ENCODE measurements around the gene GRIA4. TPM values are rescaled to one million over a fixed set of nuclear protein-coding genes. Genes with fewer than 3 reads are reported as not detected.

The GRIA4 gene
- total RNA-seq: 5.2 and 12.2 TPM in 2 replicates

- DNase-seq (ENCODE audit: low read depth): peak; percentile 46
- no peak for TF ChIP-seq CTCF (IDR thresholded peaks at IDR 0.05; ENCODE audit: insufficient read depth, low read depth, low read length)
- peak within 1 kb of the TSS; percentile 49 for H3K4me3 ChIP-seq (ENCODE audit: low read depth, low read length)
These were observed at the start of gene GRIA4 for GRCh38 chr11:105609832-105610781. TSS of gene GRIA4 (plus strand) at chr11:105610073. CDS start at chr11:105610998, 925 bp downstream.

- H3K4me3 ChIP-seq (ENCODE audit: low read depth, low read length): no peak overlapping the region
- TF ChIP-seq CTCF (IDR thresholded peaks at IDR 0.05; ENCODE audit: insufficient read depth, low read depth, low read length): no peak
- DNase-seq (ENCODE audit: low read depth): peak; percentile 48
These were observed 36.8 kb upstream of the GRIA4 start for GRCh38 chr11:105573091-105573490.

GRCh38 chr11:105574974-105575373, 34.9 kb upstream of the GRIA4 start:
- DNase-seq (ENCODE audit: low read depth): no peak
- H3K4me3 ChIP-seq (ENCODE audit: low read depth, low read length): no peak overlapping the region
- TF ChIP-seq CTCF (IDR thresholded peaks at IDR 0.05; ENCODE audit: insufficient read depth, low read depth, low read length): no peak

GRCh38 chr11:105577641-105578040, 32.2 kb upstream of the GRIA4 start:
- no peak overlapping the region for H3K4me3 ChIP-seq (ENCODE audit: low read depth, low read length)
- DNase-seq (ENCODE audit: low read depth): peak; percentile 17
- peak; percentile 30 for TF ChIP-seq CTCF (IDR thresholded peaks at IDR 0.05; ENCODE audit: insufficient read depth, low read depth, low read length)

- DNase-seq (ENCODE audit: low read depth): no peak
- no peak overlapping the region for H3K4me3 ChIP-seq (ENCODE audit: low read depth, low read length)
- no peak for TF ChIP-seq CTCF (IDR thresholded peaks at IDR 0.05; ENCODE audit: insufficient read depth, low read depth, low read length)
These were observed 30.8 kb upstream of the GRIA4 start for GRCh38 chr11:105579111-105579510.

GRCh38 chr11:105582497-105582896, 27.4 kb upstream of the GRIA4 start:
- no peak overlapping the region for H3K4me3 ChIP-seq (ENCODE audit: low read depth, low read length)
- peak; percentile 2 for DNase-seq (ENCODE audit: low read depth)
- no peak for TF ChIP-seq CTCF (IDR thresholded peaks at IDR 0.05; ENCODE audit: insufficient read depth, low read depth, low read length)
